ENCODE measurements around the gene ARHGEF7.

ARHGEF7 gene

GRCh38 chr13:111140562-111141105 is 25.5 kb downstream of the ARHGEF7 start:
- no peak for DNase-seq

DNA sequence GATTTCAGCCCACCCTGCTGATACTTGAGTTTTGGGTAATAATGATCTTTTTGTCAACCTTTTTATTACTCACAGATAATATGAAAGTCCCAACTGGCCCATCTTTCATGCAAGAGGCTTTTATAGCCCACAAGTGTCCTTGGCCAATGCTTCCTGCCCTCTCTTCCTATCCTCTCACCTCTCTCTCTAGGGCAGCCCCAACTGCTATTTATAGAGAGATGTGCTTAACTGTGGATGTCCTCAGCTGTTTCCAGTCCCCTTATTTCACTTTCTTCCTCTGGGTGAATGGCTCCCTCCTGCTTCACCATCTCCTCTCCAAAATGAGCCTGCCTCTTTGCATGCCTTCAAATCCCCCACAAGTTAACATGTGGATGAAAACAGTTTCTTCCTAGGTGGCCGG is 27.4 kb downstream of the ARHGEF7 start:
- no peak for DNase-seq

DNA sequence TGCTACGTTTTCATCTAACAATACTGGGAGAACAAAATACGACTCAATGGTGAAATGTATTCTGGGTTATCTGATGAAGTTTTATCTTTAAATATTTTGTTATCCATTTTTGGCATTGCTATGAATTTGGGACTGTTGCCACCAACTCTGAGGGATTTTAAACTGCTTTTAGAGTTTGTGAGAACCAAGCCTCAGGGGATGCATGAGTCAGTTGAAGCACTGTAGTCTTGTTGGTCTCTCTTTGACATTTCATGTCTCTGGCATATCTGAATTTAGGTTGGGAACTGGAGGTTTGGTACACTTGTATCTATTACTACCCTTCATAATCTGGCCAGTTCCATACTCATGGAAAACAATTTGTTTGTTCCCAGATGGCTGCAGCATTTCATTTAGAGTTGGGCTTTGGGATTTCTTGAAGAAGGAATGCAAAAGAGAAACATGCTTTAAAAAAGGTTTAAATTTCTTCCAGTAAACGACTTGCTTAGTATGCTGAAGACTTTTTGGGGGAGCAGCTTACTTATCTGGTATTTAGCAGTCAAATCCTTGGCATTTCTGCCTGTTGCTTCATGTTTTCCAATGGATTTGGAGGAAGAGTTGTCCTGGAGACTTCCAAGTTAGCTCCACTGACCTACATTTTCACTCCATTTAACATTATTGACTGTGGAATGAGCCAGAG is 28.9 kb downstream of the ARHGEF7 start:
- no peak for DNase-seq

DNA sequence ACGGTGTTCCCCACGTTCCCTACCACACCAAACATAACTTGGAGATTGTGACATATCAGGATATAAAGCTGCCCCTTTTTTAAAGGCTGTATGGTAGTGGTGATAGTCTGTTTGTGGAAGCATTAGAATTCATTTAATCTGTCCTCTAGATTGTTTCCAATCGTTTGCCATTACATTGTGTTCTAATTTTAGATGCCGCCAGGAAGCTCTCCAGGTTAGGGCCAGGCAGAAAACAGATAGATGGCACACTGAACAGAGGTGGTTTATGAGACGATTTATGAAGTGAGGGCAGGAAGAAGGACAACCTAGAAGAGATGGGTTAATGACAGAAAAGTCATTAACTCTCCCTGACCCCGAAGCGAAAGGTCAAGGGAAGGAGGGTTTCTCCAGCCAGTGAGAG is 30.0 kb downstream of the ARHGEF7 start:
- no peak for DNase-seq

GRCh38 chr13:111145506-111145905 is 30.4 kb downstream of the ARHGEF7 start:
- no peak for DNase-seq

- DNase-seq: no peak
Observed at GRCh38 chr13:111152844-111153243, 37.7 kb downstream of the ARHGEF7 start.

DNA sequence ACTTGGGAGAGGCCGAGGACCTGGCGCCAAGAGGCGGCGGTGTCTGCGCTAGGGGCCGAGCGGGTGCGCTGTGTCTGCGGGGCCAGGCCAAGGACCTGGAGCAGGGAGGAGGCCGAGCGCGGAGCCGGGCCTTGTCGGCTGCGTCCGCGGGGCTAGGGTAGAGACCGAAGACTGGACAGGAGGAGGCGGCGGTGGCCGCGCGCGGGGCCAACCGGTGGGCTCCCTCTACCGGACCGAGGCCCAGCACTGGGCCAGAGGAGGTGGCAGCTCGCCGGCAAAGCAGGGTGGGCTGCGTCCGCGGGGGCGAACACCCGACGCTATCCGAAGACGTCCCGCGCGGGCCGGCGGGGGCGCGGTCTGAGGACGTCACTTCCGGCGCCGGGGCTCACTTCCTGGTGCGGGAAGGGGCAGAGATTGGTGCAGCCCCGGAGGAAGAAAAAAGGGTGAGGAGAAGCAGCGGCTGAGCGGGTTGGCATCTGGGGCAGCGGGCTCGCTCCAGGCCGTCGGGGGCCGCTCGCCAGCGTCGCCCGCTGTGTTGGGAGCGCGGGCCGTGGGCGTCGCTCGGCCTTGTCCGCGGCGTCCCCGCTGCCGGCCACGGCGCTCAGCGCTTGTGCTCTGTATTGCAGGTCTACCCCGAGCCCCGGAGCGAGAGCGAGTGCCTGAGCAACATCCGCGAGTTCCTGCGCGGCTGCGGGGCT is 38.3 kb downstream of the ARHGEF7 start:
- peak; percentile 74 for DNase-seq

DNA sequence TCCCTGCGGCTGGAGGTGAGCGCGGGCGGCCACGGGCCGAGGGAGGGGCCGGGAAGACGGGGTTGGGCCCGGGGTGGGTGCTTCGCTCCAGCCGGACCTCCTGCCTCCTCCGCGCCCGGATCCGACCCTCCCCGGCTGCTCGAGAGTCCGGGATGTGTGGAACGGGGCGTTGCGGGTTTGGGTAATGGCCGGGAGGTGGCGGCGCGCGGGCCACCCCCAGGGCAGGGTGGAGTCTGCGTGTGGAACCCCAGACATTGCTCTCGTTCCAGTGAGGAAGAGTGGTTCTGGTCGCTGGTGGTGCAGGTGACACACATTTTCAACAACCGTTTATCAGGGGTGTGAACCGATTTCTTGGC is 38.8 kb downstream of the ARHGEF7 start:
- no peak for DNase-seq

DNA sequence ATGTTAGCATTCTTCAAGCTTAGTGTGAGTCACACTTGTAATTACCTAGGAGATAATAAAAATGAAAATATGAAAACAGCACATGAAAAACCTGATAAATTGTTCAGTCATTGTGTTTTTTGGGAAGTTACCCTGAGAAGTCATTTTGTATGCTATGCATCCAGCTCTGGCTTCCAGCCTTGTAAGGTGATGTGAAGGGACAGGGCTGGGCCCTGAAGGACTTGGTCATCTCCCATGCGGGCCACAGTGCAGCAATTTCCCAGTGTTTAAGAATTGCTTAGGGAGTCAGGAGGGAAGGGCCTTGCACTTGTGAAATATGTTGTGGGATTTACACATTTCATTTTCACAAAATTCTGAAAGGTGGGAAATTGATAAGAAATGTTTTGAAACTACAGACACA is 41.3 kb downstream of the ARHGEF7 start:
- DNase-seq: no peak

DNA sequence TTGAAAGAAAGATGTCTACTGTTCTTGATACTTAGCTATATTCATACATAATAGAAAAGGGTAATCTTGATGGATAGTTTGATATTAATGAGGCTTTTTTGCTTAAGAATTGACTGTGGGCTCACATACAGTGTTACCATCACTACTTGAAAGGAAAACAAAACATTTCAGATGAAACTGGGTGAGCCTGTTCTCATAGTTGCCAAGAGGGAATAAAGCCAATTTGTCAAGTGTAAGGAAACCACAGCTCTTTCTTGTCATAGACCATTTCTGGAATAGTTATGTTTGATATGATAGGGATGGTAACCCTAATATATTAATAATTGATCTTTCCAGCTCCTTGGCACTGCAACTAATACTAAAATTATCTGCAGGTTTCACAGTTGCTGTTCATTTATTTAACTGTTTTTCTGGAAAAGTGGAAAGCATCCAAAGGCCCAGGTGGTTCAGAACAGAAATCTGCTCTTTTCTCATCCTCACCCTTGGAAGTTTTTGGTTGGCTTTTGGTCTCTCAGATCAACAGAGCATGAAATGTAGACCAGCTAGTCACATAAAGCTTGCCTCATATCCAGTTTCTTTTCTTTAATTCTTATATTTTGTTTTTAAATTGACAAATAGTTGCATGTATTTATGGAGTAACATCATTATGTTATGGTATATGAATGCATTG is 43.2 kb downstream of the ARHGEF7 start:
- peak; percentile 68 for DNase-seq

- no peak for DNase-seq
Observed at GRCh38 chr13:111159362-111160320, 44.5 kb downstream of the ARHGEF7 start.

DNA sequence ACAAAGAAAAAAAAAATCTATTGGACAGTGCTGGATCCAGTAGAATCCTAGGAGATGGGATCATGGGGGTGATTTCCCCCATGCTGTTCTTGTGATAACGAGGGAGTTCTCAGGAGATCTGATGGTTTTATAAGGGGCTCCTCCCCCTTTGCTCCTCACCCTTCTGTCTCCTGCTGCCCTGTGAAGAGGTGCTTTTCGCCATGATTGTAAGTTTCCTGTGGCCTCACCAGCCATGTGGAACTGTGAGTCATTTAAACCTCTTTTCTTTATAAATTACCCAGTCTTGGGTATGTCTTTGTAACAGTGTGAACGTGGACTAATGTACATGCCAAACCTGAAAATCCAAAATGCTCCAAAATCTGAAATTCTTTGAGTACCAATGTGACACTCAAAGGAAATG is 45.5 kb downstream of the ARHGEF7 start:
- no peak for DNase-seq

DNA sequence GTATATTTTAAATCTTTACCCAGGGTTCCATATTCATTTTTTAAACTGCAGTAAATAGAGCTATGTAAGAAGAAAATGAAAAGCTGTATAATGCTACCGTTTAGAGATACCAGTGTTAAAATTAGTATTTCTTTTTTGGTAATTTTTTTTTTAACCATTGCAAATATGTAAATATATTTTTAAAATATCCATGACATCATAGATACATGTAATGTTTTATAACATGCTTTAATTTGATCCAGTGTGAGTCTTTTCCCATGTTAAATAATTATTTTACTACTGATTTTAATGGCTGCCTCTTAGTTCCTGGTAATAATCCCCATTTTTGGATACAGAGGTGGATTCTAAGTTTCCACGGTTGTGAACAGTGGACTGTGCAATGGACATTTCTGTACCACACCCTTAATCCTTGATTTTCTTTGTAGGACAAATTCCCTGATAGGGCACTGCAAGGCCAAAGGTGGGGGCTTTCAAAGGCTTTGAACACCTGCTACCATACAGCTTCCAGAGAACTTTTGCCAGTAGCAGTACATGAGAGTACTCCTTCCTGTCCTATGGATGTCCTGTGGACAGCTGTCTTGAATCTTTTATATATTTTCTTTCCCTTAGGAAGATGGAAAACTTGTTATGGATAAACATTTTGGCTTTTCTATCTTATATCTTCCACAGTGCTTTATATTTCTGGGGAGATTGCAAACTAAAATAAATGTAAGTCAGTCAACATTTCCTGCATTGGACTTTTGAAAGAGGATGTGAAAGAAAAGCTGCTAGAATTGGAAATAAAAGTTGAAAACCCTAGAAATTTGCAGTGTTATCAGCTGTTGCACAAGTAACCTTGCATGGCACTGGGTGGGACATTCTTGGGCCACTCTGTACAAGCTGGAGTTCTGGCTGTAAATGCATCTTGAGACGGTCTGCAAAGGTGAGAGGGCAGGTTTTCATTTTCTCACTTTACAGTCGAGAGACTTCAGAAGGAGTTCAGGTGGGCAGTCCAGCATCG is 46.8 kb downstream of the ARHGEF7 start:
- DNase-seq: no peak

- DNase-seq: no peak
Observed at GRCh38 chr13:111165241-111166010, 50.3 kb downstream of the ARHGEF7 start.

- peak; percentile 47 for DNase-seq
Observed at GRCh38 chr13:111166882-111167675, 52.0 kb downstream of the ARHGEF7 start.

GRCh38 chr13:111168107-111168506 is 53.0 kb downstream of the ARHGEF7 start:
- no peak for DNase-seq

DNA sequence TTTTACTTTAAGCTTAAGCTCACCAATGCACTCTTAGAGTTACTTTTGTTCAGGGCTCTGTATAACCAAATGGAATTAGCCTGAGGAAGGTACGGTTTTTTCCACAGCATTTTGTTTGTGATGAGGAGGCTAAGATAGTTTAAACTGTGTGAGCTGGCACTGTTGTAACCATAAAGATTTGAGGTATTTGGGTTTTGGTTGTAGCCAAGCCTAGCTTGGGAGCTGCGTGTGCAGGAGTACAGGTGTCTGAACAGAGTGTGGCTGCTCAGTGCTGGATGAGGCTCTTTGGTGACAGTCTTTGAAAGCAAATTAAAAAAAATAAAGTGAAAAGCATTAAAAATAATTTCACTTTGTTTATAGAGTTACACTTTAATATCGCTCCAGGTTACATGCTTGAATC is 56.0 kb downstream of the ARHGEF7 start:
- no peak for DNase-seq

DNA sequence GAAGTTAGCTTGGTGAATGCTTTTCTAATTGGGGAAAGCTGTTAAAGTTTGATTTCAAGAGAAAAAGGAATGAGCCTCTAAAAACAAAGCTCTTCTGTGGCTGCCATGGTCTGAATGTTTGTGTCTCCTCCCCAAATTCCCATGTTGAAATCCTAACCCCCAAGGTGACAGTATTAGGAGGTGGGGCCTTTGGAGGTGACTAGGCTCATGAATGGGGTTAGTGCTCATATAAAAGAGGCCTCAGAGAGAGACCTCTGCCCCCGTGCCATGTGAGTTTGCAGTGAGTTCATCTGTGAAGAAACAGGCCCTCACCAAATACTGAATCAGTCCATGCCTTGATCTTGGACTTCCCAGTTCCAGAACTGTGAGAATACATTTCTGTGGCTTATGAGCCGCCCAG is 56.5 kb downstream of the ARHGEF7 start:
- no peak for DNase-seq

DNA sequence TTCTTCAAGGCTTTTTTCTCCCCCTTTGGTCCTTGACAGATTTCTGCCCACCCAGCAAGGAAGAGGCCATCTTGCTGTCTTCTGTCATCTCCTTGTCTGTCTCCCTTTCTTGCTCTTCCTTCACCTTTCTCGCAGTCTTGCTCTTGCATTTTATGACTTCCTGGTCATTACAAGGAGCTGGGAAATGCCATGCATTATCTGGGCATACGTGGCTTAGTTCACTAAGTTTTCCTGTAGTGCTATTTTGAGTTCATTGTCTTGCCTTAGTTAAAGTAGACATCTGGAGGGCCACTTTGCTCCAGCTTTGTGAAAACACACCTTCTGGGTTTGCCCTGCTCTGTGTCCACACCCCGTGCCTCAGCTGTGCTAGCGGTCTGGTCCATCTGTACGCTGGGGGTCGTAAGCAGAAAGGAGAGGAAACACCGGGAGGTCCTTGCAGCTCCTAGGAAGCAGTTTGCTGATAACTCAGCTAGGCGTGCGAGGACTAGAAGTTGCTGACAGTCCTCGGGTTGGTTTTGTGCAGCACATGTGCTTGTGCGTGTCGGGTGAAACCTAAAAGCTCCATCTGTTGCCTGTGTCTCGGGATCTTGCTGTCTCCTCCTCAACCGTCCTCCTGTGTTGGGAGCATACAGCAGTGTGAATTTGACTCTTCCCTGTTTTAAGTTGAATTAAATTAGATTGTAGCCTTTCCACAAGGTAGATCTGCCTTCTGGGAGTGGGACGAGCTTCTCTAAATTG is 59.4 kb downstream of the ARHGEF7 start:
- no peak for DNase-seq
